ENCODE data around the gene NR6A1. TPM values are rescaled to one million over a fixed set of nuclear protein-coding genes. Genes with fewer than 3 reads are reported as not detected.

The NR6A1 gene
- total and polyA plus RNA-seq, 2 of the 13 experiments (the other 11 are each of a cell fraction or from before 2014, with no cell fraction given) = 28.1 to 31.5 TPM

GRCh38 chr9:124766326-124766725 is 4.8 kb downstream of the NR6A1 start:
- WGBS (ENCODE audit: low lambda C conversion rate) = 95% methylated on average over 1 of the region's 1 CpG
- no peak overlapping the region for H3K4me3 ChIP-seq (replicated peaks in 1 of 3; ENCODE audit: insufficient read depth in 1 of 3, low read depth in 2 of 3, low read length in 3 of 3)
- H3K4me2 ChIP-seq (ENCODE audit: low read depth, low read length) = no peak overlapping the region
- ChIA-PET POLR2A (interaction anchor here (1.3 kb wide), 1 partner anchor 96 kb away, joined by 3 read pairs; no protein-coding TSS in a partner anchor), CTCF (ENCODE audit: low intra/inter-chr PET ratio, low total read pairs) (interaction anchor here (2.5 kb wide), 1 partner anchor 149 kb away, joined by 7 read pairs; no protein-coding TSS in a partner anchor)
- no peak for FAIRE-seq
- in situ Hi-C loops (cut with HindIII; ENCODE audit: extremely low pct_ligation_motif_present, low pct_unique_long_range_greater_than_20kb) = no loop called here
- H4K20me1 ChIP-seq (ENCODE audit: insufficient read depth, low read length) = peaks cover 21% of the 10 kb centered on the region; the same call in 1 of the 2 replicates
- no peak overlapping the region for H3K9ac ChIP-seq (ENCODE audit: insufficient read depth, low read depth, low read length)
- no peaks in the 10 kb centered on the region; a peak in 1 of 5 replicates for H3K27me3 ChIP-seq (ENCODE audit: control insufficient read depth in 1 of 2, insufficient read depth in 2 of 2, low read length in 2 of 2)
- no peaks in the 10 kb centered on the region for H3K36me3 ChIP-seq (replicated peaks in 1 of 2; ENCODE audit: control insufficient read depth in 1 of 2, insufficient read depth in 2 of 2, low read length in 2 of 2)
- no peak for TF ChIP-seq ZNF562 (CRISPR knock-in tag; IDR thresholded peaks at IDR 0.05; ENCODE audit: borderline replicate concordance)
- no peak for TF ChIP-seq ZNF563 (CRISPR knock-in tag; IDR thresholded peaks at IDR 0.05)
- no peak for TF ChIP-seq ZBTB49 (CRISPR knock-in tag; IDR thresholded peaks at IDR 0.05; ENCODE audit: borderline replicate concordance)
- TF ChIP-seq KMT2B (CRISPR knock-in tag; IDR thresholded peaks at IDR 0.05) = no peak
- no peak for TF ChIP-seq ZSCAN9 (CRISPR knock-in tag; IDR thresholded peaks at IDR 0.05; ENCODE audit: borderline replicate concordance)
- H3K4me1 ChIP-seq (ENCODE audit: insufficient read depth, low read length) = peaks cover 52% of the 10 kb centered on the region
- no peak overlapping the region for H2AFZ ChIP-seq (ENCODE audit: low read length)
- H3K79me2 ChIP-seq (ENCODE audit: insufficient read depth, low read length) = peaks cover 91% of the 10 kb centered on the region
- intact Hi-C loops (cut with micrococcal nuclease; ENCODE audit: unreplicated experiment) = no loop called here
- no peak for ATAC-seq
- no TSS peak for BruUV-seq (replicated peaks)
- no peak for DNase-seq (ENCODE audit: low spot score)
- no peaks in the 10 kb centered on the region for H3K9me3 ChIP-seq (ENCODE audit: low read length)
- no peak overlapping the region for H3K27ac ChIP-seq (ENCODE audit: extremely low read length, insufficient read depth, low read length)

- ChIA-PET POLR2A (interaction anchor here (1.0 to 1.3 kb wide), 2 partner anchors 31 to 106 kb away, joined by 3 read pairs; no protein-coding TSS in a partner anchor), CTCF (ENCODE audit: low intra/inter-chr PET ratio, low total read pairs) (interaction anchor here (2.5 kb wide), 2 partner anchors 53 to 148 kb away, joined by 7 to 21 read pairs; no protein-coding TSS in a partner anchor)
- FAIRE-seq (no peak), ATAC-seq (no peak), DNase-seq (ENCODE audit: low spot score) (no peak)
- no peak overlapping the region for H3K27ac ChIP-seq (ENCODE audit: extremely low read length, insufficient read depth, low read length)
- no peak overlapping the region for H3K4me2 ChIP-seq (ENCODE audit: low read depth, low read length)
- H3K79me2 ChIP-seq (ENCODE audit: insufficient read depth, low read length) = peaks cover 100% of the 10 kb centered on the region
- no peak overlapping the region for H2AFZ ChIP-seq (ENCODE audit: low read length)
- H4K20me1 ChIP-seq (ENCODE audit: insufficient read depth, low read length) = peaks cover 21% of the 10 kb centered on the region; the same call in 1 of the 2 replicates
- no peaks in the 10 kb centered on the region for H3K9me3 ChIP-seq (ENCODE audit: low read length)
- no peak overlapping the region for H3K9ac ChIP-seq (ENCODE audit: insufficient read depth, low read depth, low read length)
- in situ Hi-C loops (cut with HindIII; ENCODE audit: extremely low pct_ligation_motif_present, low pct_unique_long_range_greater_than_20kb) = no loop called here
- H3K36me3 ChIP-seq (replicated peaks in 1 of 2; ENCODE audit: control insufficient read depth in 1 of 2, insufficient read depth in 2 of 2, low read length in 2 of 2) = no peaks in the 10 kb centered on the region
- WGBS (ENCODE audit: low lambda C conversion rate) = 92% methylated on average over 6 of the region's 6 CpGs
- H3K27me3 ChIP-seq (ENCODE audit: control insufficient read depth in 1 of 2, insufficient read depth in 2 of 2, low read length in 2 of 2) = no peaks in the 10 kb centered on the region; a peak in 1 of 5 replicates
- H3K4me1 ChIP-seq (ENCODE audit: insufficient read depth, low read length) = peaks cover 61% of the 10 kb centered on the region
- no TSS peak for BruUV-seq (replicated peaks)
- no peak for TF ChIP-seq HOXD1 (CRISPR knock-in tag; IDR thresholded peaks at IDR 0.05)
- no peak for TF ChIP-seq NCOA5 (CRISPR knock-in tag; IDR thresholded peaks at IDR 0.05)
- no peak overlapping the region for H3K4me3 ChIP-seq (replicated peaks in 1 of 3; ENCODE audit: insufficient read depth in 1 of 3, low read depth in 2 of 3, low read length in 3 of 3)
- intact Hi-C loops (cut with micrococcal nuclease; ENCODE audit: unreplicated experiment) = loop anchor here (2.0 kb wide), 1 partner anchor 53 kb away; no protein-coding TSS in a partner anchor
Measured at GRCh38 chr9:124765439-124765835, 5.7 kb downstream of the NR6A1 start.
